Measurements from ENCODE around the gene RFLNA.

GRCh38 chr12:124314766-124315165, 19.9 kb downstream of the RFLNA start:
- TF ChIP-seq CTCF (IDR thresholded peaks at IDR 0.05; ENCODE audit: low read length) (no peak), EZH2 (IDR thresholded peaks at IDR 0.05; ENCODE audit: borderline replicate concordance, low read length) (no peak)
